MM.1S (cell line): Measurements from ENCODE around the gene MOXD1.

Source experiments
- EZH2 ChIP-seq: fragments of 300-600 bp; sonication (generic); optimal IDR thresholded peaks from 2 replicates; pipeline ENCODE3; 2017; ENCODE audit warnings: low read depth, mild to moderate bottlenecking, antibody characterized with exemption, low read length, mixed read lengths
- EZH2phosphoT487 ChIP-seq: fragments of 300-600 bp; sonication (generic); IDR thresholded peaks from 2 replicates; pipeline ENCODE4 v1.6.1; 2018; ENCODE audit warnings: antibody characterized with exemption, low read length
- TF ChIP-seq, protein P1 (sequence below): fragments of 300-600 bp; sonication (generic); IDR thresholded peaks from 2 replicates; pipeline ENCODE4 v1.5.1; 2016; ENCODE audit warnings: antibody characterized with exemption, low read length, mixed read lengths

DNA sequence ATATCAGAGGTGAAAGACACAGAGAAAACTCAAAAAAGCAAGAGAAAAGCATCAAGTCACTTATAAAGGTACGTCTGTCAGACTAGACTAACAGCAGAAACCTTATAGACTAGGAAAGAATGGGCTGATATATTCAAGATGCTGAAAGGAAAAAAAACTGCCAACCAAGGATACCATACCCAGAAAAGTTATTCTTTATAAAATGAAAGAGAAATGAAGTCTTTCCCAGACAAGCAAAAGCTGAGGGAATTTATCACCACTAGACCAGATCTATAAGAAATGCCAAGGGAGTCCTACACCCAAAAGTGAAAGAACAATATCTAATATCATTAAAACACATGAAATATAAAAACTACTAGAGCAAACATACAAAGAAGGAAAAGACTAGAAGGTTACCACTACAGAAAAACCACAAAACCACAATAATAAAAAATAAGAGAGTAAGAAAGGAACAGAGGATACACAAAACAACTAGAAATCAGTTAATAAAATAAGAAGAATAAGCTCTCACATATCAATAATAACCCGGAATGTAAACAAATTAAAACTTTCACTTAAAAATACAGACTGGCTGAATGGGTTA lies 6.2 kb downstream of the MOXD1 start:
- no peak for TF ChIP-seq EZH2
- TF ChIP-seq, protein P1, sequence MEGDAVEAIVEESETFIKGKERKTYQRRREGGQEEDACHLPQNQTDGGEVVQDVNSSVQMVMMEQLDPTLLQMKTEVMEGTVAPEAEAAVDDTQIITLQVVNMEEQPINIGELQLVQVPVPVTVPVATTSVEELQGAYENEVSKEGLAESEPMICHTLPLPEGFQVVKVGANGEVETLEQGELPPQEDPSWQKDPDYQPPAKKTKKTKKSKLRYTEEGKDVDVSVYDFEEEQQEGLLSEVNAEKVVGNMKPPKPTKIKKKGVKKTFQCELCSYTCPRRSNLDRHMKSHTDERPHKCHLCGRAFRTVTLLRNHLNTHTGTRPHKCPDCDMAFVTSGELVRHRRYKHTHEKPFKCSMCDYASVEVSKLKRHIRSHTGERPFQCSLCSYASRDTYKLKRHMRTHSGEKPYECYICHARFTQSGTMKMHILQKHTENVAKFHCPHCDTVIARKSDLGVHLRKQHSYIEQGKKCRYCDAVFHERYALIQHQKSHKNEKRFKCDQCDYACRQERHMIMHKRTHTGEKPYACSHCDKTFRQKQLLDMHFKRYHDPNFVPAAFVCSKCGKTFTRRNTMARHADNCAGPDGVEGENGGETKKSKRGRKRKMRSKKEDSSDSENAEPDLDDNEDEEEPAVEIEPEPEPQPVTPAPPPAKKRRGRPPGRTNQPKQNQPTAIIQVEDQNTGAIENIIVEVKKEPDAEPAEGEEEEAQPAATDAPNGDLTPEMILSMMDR, result no peak
- no peak for TF ChIP-seq EZH2phosphoT487
